Nasal cavity respiratory epithelium epithelial cell of viscerocranial mucosa (primary cell): ENCODE results near the gene PAPSS2. TPM values are rescaled to one million over a fixed set of nuclear protein-coding genes. Genes with fewer than 3 reads are reported as not detected.

Experiments
- total RNA-seq: library from RNA; depleted of rRNA; stranded (reverse); fragments of >200 nt; gene quantifications from 2 replicates; pipeline ENCODE4 v1.2.3, GENCODE V29; 2014

Gene PAPSS2
- 0.68 and 5.1 TPM in 2 replicates for total RNA-seq

DNA sequence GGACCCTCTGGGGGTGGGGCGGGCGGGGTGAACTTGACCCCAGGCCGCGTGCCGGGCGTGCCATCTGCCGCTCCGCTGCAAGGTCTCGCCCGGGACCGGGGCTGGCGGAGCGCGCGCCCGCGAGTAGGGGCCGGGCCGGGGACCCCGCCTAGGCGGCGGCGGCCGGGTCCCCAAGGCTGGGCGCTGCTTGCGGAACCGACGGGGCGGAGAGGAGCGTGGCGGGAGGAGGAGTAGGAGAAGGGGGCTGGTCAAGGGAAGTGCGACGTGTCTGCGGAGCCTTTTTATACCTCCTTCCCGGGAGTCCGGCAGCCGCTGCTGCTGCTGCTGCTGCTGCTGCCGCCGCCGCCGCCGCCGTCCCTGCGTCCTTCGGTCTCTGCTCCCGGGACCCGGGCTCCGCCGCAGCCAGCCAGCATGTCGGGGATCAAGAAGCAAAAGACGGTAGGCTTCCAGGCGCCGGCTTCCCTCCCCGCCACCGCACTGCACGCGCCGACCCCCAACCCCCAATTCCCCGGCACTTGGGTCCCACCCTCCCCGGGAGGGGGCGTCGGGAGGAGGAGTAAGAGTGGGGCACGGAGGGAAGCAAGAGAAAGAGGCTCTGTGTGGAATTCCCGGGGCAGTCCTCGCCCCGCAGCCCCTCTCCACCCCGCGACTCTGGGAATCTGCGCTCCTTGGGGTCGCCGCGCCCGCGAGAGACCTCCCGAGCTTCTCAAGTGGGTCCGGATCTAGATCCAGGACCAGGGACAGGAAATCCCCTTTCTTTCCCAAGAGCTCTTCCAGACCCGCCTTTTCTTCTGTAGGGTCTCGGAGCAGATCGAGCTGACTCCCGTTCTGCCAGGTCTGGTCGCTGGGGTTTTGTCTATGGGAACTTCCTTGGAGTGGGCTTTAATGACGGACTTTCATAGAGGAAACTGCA lies at the start of gene PAPSS2:
TSS of gene PAPSS2 (plus strand) at position 308 of the 913 bp plus-strand sequence. CDS start at position 412, 104 bp downstream.

Other genes with a start within 250 kb of the PAPSS2 start
- 24.3 and 28.0 TPM in 2 replicates for gene MINPP1, start 155.0 kb upstream of the PAPSS2 start, total RNA-seq
- 69.4 and 82.0 TPM in 2 replicates for gene ATAD1, start 158.3 kb downstream of the PAPSS2 start, total RNA-seq
- 0.34 and 0.71 TPM in 2 replicates for gene KLLN, start 203.7 kb downstream of the PAPSS2 start, total RNA-seq
- gene PTEN, start 203.7 kb downstream of the PAPSS2 start, total RNA-seq = 117 and 180 TPM in 2 replicates